HG03521 (cell line): Measurements from ENCODE around the gene PTPRN2.

ENCODE experiments used
- ATAC-seq: cut with Tn5 transposase; IDR thresholded peaks from one replicate; pipeline ENCODE4 v1.9.1; 2021; ENCODE audit warnings: mild to moderate bottlenecking, moderate library complexity; ENCODE audit not compliant: unreplicated experiment

Gene PTPRN2

DNA sequence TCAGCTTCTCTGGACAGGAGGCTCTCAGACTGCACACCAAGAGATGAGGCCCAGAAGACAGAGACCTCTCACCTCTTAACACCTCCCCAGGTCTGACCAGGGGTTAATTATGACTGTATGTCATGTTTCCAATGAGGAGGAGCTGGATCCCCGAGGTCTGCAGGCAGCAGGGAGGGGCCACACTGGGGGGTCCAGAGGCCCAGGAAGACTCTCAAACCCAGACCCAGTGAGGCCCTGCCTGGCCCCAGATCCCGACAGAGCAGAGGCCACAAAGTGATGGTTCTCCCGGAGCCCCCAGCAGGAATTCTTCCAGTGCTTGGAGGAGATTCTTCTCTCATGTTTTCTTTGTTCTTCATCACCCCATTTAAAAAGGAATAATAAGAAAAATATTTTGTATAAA lies 28.8 kb downstream of the PTPRN2 start:
- no peak for ATAC-seq

DNA sequence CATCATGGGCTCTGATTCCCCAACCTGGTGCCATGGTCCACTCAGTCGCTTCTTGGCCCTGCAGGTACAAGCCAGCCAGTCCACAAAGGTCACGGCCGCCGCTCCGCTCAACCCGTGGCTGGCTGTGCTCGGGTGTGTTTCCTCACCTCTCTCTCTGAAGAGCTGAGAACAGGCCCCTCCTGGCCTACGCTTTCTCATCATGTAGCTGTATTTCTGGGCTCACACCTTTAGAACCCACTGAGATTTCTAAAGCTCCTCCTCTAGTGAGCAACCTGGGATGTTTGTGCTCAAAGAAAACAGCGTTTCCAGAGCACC lies 30.2 kb downstream of the PTPRN2 start:
- ATAC-seq = no peak

GRCh38 chr7:158556721-158557440 lies 30.7 kb downstream of the PTPRN2 start:
- ATAC-seq = no peak

- ATAC-seq = no peak
Measured at GRCh38 chr7:158555034-158555520, 32.5 kb downstream of the PTPRN2 start.

DNA sequence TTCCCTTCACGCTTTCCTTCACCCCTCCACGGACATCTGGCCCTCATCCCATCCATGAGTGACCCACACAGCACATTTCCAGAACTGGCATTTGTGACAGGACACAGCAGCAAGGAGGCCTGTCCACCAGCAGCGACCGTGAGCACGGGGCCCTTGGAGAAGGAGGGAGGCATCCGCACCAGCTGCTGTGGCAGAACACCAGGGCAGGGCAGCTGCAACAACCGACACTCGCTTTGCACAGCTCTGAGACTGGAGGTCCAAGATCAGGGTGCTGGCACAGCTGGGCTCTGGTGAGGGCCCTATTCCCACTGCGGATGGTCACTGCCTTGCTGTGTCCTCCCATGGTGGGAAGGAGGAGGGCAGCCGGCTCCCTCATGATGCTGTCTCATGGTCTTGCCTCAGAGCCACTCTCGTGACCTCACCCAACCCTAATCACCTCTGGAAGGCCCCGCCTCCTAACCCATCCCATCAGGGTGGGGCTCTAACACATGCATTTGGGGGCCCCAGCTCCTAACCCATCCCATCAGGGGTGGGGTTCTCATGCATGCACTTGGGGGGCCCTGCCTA lies 36.7 kb downstream of the PTPRN2 start:
- no peak for ATAC-seq

DNA sequence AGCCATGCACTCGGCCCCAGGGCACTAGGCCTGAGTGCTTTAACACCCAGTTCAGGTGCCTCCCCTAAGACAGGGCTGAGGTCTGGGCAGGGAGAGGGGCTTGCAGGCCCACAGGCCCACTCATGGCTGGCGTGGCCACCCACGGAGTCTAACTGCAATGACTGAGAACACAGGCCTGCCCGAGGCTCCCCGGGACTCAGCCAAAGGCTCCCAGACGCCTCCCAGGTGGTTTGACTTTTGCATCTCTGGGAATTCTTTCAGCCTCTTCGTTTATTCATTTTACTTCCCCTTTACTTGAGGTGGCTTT lies 37.3 kb downstream of the PTPRN2 start:
- no peak for ATAC-seq

DNA sequence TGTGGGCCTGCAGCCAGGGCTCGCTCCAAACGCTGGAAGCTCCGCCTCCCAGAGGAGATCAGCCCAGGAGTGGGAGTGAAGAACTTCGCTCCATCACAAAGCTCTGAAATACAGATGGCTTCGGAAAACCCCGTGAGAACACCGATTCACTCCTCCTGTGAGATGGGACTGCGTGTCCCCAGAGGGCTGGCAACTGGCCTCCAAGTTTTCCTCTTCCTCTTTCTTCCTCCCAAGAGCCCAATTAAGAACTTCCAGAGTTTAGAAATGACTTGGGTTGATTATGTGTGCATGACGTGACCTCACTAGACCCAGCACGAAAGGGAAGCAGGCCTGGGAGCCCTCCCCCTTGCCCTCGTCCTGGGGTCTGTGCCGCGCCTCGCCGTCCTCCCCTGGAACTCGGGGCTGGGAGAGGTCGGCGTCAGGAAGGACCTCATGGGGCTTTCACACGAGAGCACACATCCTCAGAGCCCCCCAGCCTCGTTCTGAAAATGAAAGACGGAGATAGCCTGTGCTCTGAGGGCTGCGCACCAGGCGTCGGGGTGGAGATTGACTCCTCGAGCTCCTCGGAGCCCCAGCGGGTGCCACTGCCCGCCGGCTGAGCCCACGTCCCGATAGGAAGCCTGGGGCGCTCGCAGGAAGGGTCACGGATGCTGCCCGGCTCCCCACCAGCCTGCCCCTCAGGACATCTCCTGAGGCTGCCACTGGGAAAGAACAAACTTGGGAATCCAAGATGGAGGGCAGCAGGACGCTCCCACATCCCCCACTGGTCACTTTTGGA lies 37.8 kb downstream of the PTPRN2 start:
- ATAC-seq = no peak

GRCh38 chr7:158549176-158549615 lies 38.4 kb downstream of the PTPRN2 start:
- ATAC-seq = no peak

GRCh38 chr7:158548726-158549125 lies 38.9 kb downstream of the PTPRN2 start:
- no peak for ATAC-seq

- ATAC-seq = no peak
Measured at GRCh38 chr7:158547817-158548216, 39.8 kb downstream of the PTPRN2 start.

DNA sequence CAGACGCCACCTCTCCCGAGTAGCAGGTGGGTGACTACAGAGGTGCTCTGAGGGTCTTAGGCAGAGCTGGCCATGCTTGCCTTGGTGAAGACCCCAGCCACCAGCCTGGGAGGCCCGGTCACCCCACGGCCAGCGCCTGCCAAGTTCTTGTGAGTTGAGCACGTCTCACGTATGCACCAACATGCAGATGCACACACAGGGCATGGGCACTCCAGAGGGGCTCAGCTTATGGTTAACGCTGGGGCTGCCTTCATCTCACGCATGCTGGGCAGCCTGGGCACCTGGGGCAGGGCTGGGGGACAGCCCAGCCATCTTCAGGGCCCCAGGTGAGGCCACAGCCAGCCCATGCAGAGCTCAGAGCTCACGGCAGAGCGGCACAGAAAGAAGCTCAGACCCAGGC lies 41.0 kb downstream of the PTPRN2 start:
- ATAC-seq = no peak

DNA sequence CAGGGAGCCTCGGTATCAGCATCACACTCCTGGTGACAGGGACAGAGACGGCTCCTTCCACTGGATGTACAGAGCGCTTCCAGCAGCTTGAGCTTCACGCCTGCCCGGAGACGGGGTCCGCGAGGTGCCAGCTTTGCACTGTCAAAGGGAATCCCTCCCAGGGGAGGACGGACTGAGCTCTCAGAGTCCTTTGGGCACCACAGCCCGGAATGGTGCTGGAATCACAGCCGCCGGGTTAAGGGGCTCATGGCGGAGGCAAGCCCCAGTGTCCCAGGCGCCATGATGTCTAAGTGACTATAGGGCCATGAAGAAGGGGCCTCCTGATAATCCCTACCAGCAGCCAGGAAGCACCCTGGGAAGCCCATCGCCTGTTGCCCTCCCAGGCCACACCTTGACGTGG lies 41.4 kb downstream of the PTPRN2 start:
- ATAC-seq = no peak

DNA sequence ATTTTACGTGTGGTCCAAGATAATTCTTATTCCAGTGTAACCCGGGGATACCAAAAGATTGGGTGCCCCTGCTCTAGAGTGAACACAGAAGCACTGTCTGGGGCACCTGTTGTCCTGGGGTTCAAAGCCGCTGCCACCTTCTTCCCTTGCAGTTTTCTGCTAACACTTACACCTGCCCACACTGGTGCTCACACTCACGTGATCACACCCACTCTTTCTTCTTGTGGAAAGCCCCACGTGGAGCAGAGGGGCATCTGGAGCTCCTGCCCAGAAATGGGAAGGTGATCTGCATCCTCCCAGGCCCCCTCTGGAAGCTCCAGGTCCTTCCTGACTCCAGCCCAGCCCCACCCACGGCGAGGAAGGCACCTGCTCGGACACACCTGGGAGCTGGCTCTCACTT lies 42.9 kb downstream of the PTPRN2 start:
- no peak for ATAC-seq

GRCh38 chr7:158543840-158544239 lies 43.8 kb downstream of the PTPRN2 start:
- no peak for ATAC-seq

DNA sequence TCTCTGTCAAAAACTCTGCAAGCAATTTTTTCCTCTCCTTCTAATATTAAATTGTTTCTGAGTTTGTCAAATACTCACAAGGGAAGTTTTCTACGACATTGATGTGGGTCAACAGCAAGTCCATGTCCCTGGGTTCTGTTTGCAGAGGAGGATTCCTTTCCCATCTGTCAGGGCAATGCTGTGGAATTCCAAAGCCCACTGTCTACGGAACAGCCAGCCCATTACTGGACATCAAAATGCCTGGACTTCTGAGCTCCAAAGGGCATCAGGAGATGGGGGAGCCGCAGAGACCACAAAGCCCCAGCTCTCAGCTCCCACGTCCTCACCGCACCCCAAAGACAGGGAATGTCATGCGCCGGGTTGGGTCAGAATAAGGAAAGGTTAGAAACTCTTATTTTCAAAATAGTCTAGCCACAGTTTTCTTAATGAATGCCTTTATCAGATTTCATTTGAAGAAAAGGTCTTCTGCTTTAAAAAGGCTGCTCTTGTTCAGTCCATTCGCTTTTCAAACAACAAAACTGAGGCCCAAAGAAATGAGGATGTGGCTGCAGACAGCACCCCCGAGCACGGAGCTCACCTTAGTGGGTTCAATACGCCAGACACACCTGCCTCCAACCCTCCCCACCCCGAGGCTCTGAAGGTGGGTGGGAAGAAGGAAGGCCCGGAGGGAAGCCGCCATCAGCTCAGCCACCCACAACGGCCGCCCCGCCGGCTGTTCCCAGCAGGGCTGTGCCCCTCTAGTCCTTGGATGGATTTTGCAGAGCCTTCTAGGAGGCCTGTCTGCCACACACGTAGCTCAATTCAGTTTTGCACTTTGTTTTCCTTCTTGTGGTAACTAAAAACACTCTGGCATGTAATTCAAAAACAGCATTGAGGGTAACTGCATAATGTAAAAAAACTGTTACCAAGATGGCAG lies 44.7 kb downstream of the PTPRN2 start:
- ATAC-seq = no peak

GRCh38 chr7:158541346-158542010 lies 46.1 kb downstream of the PTPRN2 start:
- ATAC-seq = no peak

- no peak for ATAC-seq
Measured at GRCh38 chr7:158539711-158540146, 47.9 kb downstream of the PTPRN2 start.

DNA sequence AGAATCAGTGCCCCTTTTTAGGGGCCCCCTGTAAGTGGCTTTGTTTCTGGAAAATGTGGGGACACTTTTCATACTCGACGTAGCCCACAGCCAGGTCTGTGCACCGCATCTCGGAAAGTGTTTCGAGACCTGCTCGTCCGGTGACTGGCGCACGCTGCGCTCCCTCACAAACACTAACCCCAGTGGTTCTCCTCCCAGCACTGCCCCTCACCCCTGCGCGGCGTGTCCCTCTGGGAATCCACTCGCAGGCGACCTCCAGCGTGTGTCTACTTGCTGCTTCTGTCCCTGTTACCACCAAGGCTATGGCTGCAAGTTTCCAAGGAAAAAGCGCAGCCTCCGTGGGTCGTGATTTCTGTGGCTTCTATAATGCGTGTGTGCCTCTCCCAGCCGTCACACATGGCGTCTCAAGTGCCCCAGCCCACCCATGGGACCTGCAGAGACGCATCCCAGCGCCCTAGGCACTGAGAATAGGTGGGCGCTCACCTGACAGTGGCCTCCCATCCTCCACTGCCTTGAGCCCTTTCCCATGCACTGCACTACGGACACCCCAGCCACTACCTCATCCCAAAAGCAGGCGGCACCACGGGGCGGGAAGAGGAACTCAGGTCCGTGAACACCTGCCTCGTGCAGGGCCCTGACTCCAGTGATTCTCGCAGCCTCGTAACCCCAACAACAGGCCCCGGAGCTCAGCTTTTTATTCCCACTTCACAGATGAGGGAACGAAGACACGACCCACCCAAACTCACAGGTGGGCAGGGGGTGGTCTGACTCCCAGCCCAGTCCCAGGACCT lies 49.3 kb downstream of the PTPRN2 start:
- ATAC-seq = no peak

GRCh38 chr7:158537516-158537882 lies 50.1 kb downstream of the PTPRN2 start:
- ATAC-seq = no peak
